ENCODE data around the gene COMTD1. TPM values are rescaled to one million over a fixed set of nuclear protein-coding genes. Genes with fewer than 3 reads are reported as not detected.
A peak's percentile ranks its signal among the peaks of the same experiment; 100 is the strongest.

Gene COMTD1
- 100 to 1,000 TPM in 3 of 4 donors, 10 to 100 TPM in 1; 54.0 to 510 (median 228) TPM for polyA plus RNA-seq
- long read RNA-seq, donor 1, transcript COMTD1-201 (7 exons, 976 nt), result major isoform, 39 of 49 reads
- long read RNA-seq, donor 1, partial matches to known transcripts, result 5 of 49 reads
- long read RNA-seq, donor 1, other reads (novel, unspliced or antisense), result 0 of 49 reads
- long read RNA-seq, donor 2, partial matches to known transcripts, result 0 of 2 reads
- long read RNA-seq, donor 2, other reads (novel, unspliced or antisense), result 0 of 2 reads
- long read RNA-seq, donor 3, transcript COMTD1-201 (7 exons, 976 nt), result major isoform, 5 of 8 reads
- long read RNA-seq, donor 3, partial matches to known transcripts, result 0 of 8 reads
- long read RNA-seq, donor 3, other reads (novel, unspliced or antisense), result 0 of 8 reads
- long read RNA-seq, donor 4, result 0 reads
- long read RNA-seq, donor 5, partial matches to known transcripts, result 7 of 11 reads
- long read RNA-seq, donor 5, other reads (novel, unspliced or antisense), result 0 of 11 reads
- long read RNA-seq, donor 6, transcript COMTD1-201 (7 exons, 976 nt), result major isoform, 11 of 12 reads
- long read RNA-seq, donor 6, partial matches to known transcripts, result 0 of 12 reads
- long read RNA-seq, donor 6, other reads (novel, unspliced or antisense), result 0 of 12 reads
- long read RNA-seq, donor 7, result 0 reads
- long read RNA-seq, donor 8, partial matches to known transcripts, result 0 of 1 reads
- long read RNA-seq, donor 8, other reads (novel, unspliced or antisense), result 0 of 1 reads
- long read RNA-seq, donor 9, partial matches to known transcripts, result 0 of 4 reads
- long read RNA-seq, donor 9, other reads (novel, unspliced or antisense), result 0 of 4 reads
- long read RNA-seq, donor 10, transcript COMTD1-201 (7 exons, 976 nt), result major isoform, 6 of 7 reads
- long read RNA-seq, donor 10, partial matches to known transcripts, result 0 of 7 reads
- long read RNA-seq, donor 10, other reads (novel, unspliced or antisense), result 0 of 7 reads

DNA sequence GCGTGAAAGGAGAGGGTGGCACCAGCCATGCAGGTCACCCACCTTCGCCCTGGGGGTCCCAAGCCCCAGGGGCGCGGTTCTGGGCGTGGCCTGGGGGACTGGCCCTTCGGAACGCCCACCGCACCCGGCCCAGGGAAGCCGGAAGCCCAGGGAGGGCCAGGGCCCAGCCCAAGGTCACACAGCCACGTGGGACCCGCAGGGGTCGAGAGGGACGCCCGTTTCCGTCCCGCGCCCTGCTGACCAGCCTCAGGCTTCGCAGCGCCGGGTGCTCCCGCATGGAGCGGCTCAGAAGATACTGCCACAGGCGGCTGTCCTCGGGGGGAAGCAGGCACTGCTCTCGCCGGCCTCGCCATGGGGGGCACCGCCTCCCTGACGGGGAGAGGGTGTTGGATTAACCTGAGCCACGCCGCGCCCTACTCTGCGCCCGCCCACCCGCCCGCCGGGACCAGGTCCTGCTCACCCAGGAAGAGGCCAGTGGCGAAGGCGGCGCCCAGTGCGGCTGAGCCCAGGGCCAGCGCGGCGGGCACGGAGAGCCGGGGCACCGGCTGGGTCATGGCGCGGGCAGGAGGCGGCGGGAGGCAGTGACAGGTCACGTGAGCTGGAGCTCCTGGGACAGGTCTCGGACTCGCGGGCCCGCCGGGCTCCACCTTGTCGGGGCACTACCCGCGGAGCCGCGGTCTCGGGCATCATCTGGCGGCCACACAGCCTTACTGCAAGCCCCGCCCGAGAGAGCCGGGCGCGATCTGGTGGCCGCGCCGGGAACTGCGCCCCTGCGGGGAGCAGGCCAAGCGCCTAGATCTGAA lies at the start of gene COMTD1:
Gene COMTD1, minus strand, starts transcription at position 583 of the 803 bp plus-strand sequence. Its CDS starts 29 bp downstream, at position 554.
- WGBS, 3 donors, result 0 to 1% (median 0%) methylated on average over 49 to 76 of the region's 76 CpGs
- no peaks in the 10 kb centered on the region for H3K9me3 ChIP-seq (ENCODE audit: control insufficient read depth in 2 of 2, insufficient read depth in 1 of 2, low read depth in 1 of 2, low read length in 1 of 2)
- peak; percentile 95 to 96 for DNase-seq
- peaks cover 2 to 42% (median 3%) of the 10 kb centered on the region in 3 donors for H3K4me1 ChIP-seq (ENCODE audit: control insufficient read depth in 3 of 3, insufficient read depth in 2 of 3, low read depth in 1 of 3, low read length in 2 of 3)
- H3K27ac ChIP-seq (ENCODE audit: low read depth in 1 of 3, low read length in 2 of 3), result peak within 1 kb of the TSS; percentile 81 to 100 (median 94)
- H3K4me3 ChIP-seq (ENCODE audit: low read depth in 1 of 3, low read length in 3 of 3), result peak within 1 kb of the TSS; percentile 66 to 79 (median 75)
- no peak for FAIRE-seq
- no peaks in the 10 kb centered on the region for H3K27me3 ChIP-seq (ENCODE audit: control insufficient read depth in 3 of 3, insufficient read depth in 3 of 3, low read length in 3 of 3)
- H3K36me3 ChIP-seq (ENCODE audit: control insufficient read depth in 3 of 3, insufficient read depth in 2 of 3, low read depth in 1 of 3, low read length in 3 of 3), result peaks cover 6 to 26% (median 16%) of the 10 kb centered on the region in 3 donors

DNA sequence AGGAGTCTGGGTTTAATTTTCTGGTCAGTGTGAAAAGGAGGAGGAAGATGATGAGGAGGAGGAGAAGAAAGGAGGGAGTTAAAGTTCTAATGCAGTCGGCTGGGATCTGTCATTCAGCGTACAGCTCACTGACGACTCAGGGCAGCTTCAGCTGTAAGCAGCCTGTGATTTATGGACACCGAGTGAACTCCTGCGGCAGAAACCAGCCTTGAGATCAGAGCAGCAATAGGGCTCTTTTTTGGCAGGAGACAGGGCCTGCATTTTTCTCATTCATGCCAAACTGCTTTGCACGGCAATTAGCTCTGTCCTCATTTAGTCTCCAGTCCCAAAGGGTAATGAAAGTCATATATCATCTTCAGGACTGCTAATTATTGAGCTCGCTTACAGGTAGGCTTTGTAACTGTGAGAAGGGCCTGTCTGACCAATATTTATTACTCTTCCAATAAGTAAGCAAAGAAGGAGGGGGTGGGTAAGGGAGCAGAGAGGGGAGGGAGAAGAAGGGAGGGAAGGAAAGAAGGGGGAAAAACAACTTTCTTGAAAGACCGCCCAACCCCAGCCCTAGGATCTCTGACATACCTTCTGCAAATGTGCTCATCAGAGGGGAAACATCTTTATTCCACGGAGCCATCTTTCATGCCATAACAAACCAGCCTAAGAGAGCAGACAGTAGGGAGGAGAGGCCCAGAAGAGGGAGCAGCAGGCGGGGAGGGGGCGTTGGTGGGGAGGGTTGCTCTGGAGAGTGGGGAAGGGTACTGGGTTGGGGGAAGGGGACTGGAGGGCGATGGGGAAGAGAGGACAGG lies 48.1 kb upstream of the COMTD1 start:
- peak overlapping the region in 1 of 3 donors; percentile 24 for H3K4me3 ChIP-seq (ENCODE audit: low read depth in 1 of 3, low read length in 3 of 3)
- H3K9me3 ChIP-seq (ENCODE audit: control insufficient read depth in 2 of 2, insufficient read depth in 1 of 2, low read depth in 1 of 2, low read length in 1 of 2), result no peaks in the 10 kb centered on the region
- H3K36me3 ChIP-seq (ENCODE audit: control insufficient read depth in 3 of 3, insufficient read depth in 2 of 3, low read depth in 1 of 3, low read length in 3 of 3), result no peaks in the 10 kb centered on the region
- peaks cover 0 to 16% (median 0%) of the 10 kb centered on the region in 3 donors for H3K4me1 ChIP-seq (ENCODE audit: control insufficient read depth in 3 of 3, insufficient read depth in 2 of 3, low read depth in 1 of 3, low read length in 2 of 3)
- FAIRE-seq (no peak), DNase-seq (peak; percentile 45 to 61)
- H3K27ac ChIP-seq (ENCODE audit: low read depth in 1 of 3, low read length in 2 of 3), result peak overlapping the region in 1 of 3 donors; percentile 47
- WGBS, 3 donors, result 38 to 45% (median 45%) methylated on average over 12 of the region's 12 CpGs
- no peaks in the 10 kb centered on the region for H3K27me3 ChIP-seq (ENCODE audit: control insufficient read depth in 3 of 3, insufficient read depth in 3 of 3, low read length in 3 of 3)

DNA sequence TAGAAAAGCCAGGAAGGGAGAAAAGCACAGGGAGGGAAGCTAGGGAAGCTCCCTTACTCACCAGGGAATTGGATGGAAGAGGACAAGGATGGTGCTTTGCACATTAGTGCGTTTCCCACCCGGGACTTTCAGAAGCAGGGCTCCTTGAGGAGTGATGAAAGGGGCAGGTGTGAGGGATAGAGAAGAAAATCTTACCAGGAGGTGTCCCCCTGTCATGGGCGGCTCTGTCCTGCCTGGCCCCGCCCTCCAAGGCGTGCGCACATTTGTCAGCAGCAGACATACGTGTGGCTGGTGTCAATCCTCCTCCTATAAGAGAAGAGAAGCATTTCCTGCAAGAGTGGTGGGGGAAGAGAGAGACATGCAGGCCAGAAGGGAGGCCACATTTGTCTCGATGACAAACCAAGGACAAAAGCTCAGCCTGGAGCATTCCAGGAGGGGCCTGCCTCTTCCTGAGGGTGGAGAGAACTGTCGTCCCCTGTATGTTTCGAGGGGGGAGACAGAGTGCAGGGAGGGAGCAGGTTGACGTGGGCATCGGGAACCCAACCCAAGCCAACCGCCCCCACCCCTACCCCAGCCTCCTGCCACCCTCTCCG lies 47.4 kb upstream of the COMTD1 start:
- no peaks in the 10 kb centered on the region for H3K9me3 ChIP-seq (ENCODE audit: control insufficient read depth in 2 of 2, insufficient read depth in 1 of 2, low read depth in 1 of 2, low read length in 1 of 2)
- WGBS, 3 donors, result 38 to 57% (median 43%) methylated on average over 14 of the region's 14 CpGs
- H3K4me3 ChIP-seq (ENCODE audit: low read depth in 1 of 3, low read length in 3 of 3), result peak overlapping the region in 1 of 3 donors; percentile 24
- no peaks in the 10 kb centered on the region for H3K27me3 ChIP-seq (ENCODE audit: control insufficient read depth in 3 of 3, insufficient read depth in 3 of 3, low read length in 3 of 3)
- H3K27ac ChIP-seq (ENCODE audit: low read depth in 1 of 3, low read length in 2 of 3), result peak overlapping the region in 1 of 3 donors; percentile 47
- H3K36me3 ChIP-seq (ENCODE audit: control insufficient read depth in 3 of 3, insufficient read depth in 2 of 3, low read depth in 1 of 3, low read length in 3 of 3), result no peaks in the 10 kb centered on the region
- DNase-seq (peak in 1 of 2 donors; percentile 57), FAIRE-seq (no peak)
- H3K4me1 ChIP-seq (ENCODE audit: control insufficient read depth in 3 of 3, insufficient read depth in 2 of 3, low read depth in 1 of 3, low read length in 2 of 3), result peaks cover 0 to 16% (median 0%) of the 10 kb centered on the region in 3 donors

DNA sequence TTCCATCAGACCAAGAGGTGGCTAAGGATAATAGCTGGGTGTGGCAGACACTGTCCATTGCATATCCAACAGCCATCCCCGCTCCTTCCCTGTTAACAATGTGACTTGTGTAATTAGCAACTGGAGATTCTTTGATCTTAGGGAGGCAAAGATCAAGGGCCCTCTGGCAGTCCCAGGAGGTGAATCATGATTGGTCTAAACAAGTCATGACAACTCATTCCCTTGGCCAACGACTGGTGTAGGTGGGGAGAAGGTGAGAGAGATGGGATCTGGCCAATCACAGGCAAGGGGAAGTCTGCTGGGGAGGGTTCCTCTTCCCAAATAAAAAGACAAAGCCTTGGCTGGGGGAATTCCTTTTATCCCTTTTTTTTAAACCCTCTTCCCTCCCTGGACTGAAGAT lies 46.2 kb upstream of the COMTD1 start:
- Histone ChIP-seq H3K4me3 (ENCODE audit: low read depth in 1 of 3, low read length in 3 of 3) (no peak overlapping the region), H3K36me3 (ENCODE audit: control insufficient read depth in 3 of 3, insufficient read depth in 2 of 3, low read depth in 1 of 3, low read length in 3 of 3) (no peaks in the 10 kb centered on the region), H3K27me3 (ENCODE audit: control insufficient read depth in 3 of 3, insufficient read depth in 3 of 3, low read length in 3 of 3) (no peaks in the 10 kb centered on the region)

DNA sequence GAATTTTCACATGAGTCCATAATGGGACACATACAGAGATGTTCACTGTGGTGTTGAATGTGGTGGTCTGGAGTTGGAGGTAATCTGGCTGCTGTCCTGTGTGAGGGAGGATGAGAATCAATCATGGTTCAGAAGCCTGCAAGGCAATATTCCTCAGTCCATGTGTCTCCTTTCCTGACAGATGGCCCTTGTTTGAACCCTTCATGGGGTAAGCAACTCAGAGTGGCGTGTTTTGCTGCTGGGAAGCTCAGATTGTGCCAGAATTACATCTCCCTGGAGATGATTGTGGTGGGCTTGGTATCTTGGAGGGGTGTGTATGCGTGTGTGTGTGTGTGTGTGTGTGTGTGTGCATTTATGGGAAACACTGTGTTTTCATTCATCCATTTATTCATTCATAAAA lies 44.5 kb upstream of the COMTD1 start:
- Histone ChIP-seq H3K27ac (ENCODE audit: low read depth in 1 of 3, low read length in 2 of 3) (no peak overlapping the region), H3K36me3 (ENCODE audit: control insufficient read depth in 3 of 3, insufficient read depth in 2 of 3, low read depth in 1 of 3, low read length in 3 of 3) (no peaks in the 10 kb centered on the region), H3K9me3 (ENCODE audit: control insufficient read depth in 2 of 2, insufficient read depth in 1 of 2, low read depth in 1 of 2, low read length in 1 of 2) (no peaks in the 10 kb centered on the region), H3K4me3 (ENCODE audit: low read depth in 1 of 3, low read length in 3 of 3) (no peak overlapping the region), H3K4me1 (ENCODE audit: control insufficient read depth in 3 of 3, insufficient read depth in 2 of 3, low read depth in 1 of 3, low read length in 2 of 3) (peaks cover 0 to 21% (median 0%) of the 10 kb centered on the region in 3 donors), H3K27me3 (ENCODE audit: control insufficient read depth in 3 of 3, insufficient read depth in 3 of 3, low read length in 3 of 3) (peaks cover 0 to 4% (median 0%) of the 10 kb centered on the region in 3 donors)
- DNase-seq (no peak), FAIRE-seq (no peak)
- WGBS, 3 donors, result 67 to 88% (median 79%) methylated on average over 2 of the region's 2 CpGs

More for the DNA sequence above, 46.2 kb upstream of the COMTD1 start:
- H3K9me3 ChIP-seq (ENCODE audit: control insufficient read depth in 2 of 2, insufficient read depth in 1 of 2, low read depth in 1 of 2, low read length in 1 of 2), result no peaks in the 10 kb centered on the region
- peak; percentile 51 to 75 for DNase-seq
- 10 to 52% (median 21%) methylated on average over 2 of the region's 2 CpGs for WGBS, 3 donors
- no peak overlapping the region for H3K27ac ChIP-seq (ENCODE audit: low read depth in 1 of 3, low read length in 2 of 3)
- no peak for FAIRE-seq
- peaks cover 0 to 16% (median 0%) of the 10 kb centered on the region in 3 donors for H3K4me1 ChIP-seq (ENCODE audit: control insufficient read depth in 3 of 3, insufficient read depth in 2 of 3, low read depth in 1 of 3, low read length in 2 of 3)

DNA sequence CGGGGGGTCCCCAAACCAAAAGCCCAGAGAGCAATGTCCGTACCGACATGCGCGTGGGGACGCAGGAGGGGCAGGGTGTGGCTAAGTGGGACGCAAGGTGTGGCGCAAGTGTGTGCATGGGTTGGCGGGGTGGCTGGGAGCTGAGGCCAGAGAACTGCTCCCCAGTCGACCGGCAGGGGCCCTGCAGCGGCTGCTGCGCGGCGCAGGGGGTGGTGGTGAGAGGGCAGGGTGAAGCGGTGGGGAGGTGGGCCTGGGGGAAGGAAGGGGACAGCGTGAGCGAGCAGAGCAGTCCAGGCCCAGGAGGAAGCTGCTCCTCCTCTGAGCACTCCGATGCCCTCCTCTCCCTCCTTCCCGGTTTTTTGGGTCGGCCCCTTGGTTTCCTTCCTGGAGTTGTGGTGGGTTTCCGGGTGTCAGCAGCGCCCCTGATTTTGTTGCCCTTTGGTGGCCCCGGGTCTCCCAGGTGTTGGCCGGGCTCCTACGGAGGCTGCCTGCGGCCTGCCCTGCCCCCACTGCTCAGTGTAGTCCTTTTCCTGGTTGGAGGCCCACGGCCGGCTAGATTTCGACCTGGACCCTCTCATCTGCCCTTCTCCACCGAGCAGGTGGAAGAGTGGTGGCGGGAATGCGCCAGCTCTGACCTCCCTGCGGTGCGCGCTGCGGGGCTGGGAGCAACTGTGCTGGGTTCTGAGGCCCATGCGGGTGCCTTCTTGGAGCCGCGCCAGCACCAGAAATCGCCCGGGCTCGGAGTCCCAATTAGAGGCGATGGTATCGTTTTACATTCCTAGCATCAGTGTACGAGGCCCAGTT lies 40.5 kb upstream of the COMTD1 start:
- H3K27me3 ChIP-seq (ENCODE audit: control insufficient read depth in 3 of 3, insufficient read depth in 3 of 3, low read length in 3 of 3), result peaks cover 0 to 4% (median 0%) of the 10 kb centered on the region in 3 donors
- H3K36me3 ChIP-seq (ENCODE audit: control insufficient read depth in 3 of 3, insufficient read depth in 2 of 3, low read depth in 1 of 3, low read length in 3 of 3), result no peaks in the 10 kb centered on the region
- peaks cover 0 to 5% (median 0%) of the 10 kb centered on the region in 3 donors for H3K4me1 ChIP-seq (ENCODE audit: control insufficient read depth in 3 of 3, insufficient read depth in 2 of 3, low read depth in 1 of 3, low read length in 2 of 3)
- 24 to 63% (median 56%) methylated on average over 42 to 46 of the region's 46 CpGs for WGBS, 3 donors
- H3K27ac ChIP-seq (ENCODE audit: low read depth in 1 of 3, low read length in 2 of 3), result no peak overlapping the region
- peak; percentile 67 to 69 for DNase-seq
- no peak for FAIRE-seq
- H3K4me3 ChIP-seq (ENCODE audit: low read depth in 1 of 3, low read length in 3 of 3), result peak overlapping the region in 2 of 3 donors; percentile 41 to 47
- H3K9me3 ChIP-seq (ENCODE audit: control insufficient read depth in 2 of 2, insufficient read depth in 1 of 2, low read depth in 1 of 2, low read length in 1 of 2), result no peaks in the 10 kb centered on the region

All from small intestine (tissue), 16 donors.